ENCODE measurements around the gene RIMS4. TPM values are rescaled to one million over a fixed set of nuclear protein-coding genes. Genes with fewer than 3 reads are reported as not detected.

The RIMS4 gene
- total RNA-seq, 1 donor from 2014 or later: 6.4 TPM

DNA sequence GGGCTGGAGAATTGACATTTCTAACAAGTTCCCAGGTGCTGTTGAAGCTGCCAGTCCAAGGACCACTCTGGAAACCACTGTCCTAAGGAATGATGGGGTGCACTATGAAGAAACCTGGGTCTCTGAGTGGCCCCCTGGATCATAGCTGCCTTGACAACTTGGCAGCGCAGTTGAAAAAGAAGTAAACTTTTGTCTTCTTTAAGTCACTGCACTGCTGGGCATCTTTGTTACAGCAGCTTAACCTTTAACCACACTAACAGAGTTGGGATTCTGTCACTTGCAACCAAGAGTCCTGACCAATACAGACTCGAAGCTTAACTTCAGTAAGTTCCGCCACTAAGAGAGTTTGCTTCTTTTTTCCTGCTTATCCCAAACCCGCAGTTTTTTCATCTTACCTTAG lies 73.2 kb downstream of the RIMS4 start:
- no peaks in the 10 kb centered on the region for H3K9me3 ChIP-seq
- H3K4me3 ChIP-seq: no peak overlapping the region
- no peaks in the 10 kb centered on the region for H3K36me3 ChIP-seq
- intact Hi-C loops (cut with DNase I): no loop called here
- no peak overlapping the region for H3K27ac ChIP-seq
- no peaks in the 10 kb centered on the region for H3K4me1 ChIP-seq
- H3K27me3 ChIP-seq: no peaks in the 10 kb centered on the region
- TF ChIP-seq, protein P1, sequence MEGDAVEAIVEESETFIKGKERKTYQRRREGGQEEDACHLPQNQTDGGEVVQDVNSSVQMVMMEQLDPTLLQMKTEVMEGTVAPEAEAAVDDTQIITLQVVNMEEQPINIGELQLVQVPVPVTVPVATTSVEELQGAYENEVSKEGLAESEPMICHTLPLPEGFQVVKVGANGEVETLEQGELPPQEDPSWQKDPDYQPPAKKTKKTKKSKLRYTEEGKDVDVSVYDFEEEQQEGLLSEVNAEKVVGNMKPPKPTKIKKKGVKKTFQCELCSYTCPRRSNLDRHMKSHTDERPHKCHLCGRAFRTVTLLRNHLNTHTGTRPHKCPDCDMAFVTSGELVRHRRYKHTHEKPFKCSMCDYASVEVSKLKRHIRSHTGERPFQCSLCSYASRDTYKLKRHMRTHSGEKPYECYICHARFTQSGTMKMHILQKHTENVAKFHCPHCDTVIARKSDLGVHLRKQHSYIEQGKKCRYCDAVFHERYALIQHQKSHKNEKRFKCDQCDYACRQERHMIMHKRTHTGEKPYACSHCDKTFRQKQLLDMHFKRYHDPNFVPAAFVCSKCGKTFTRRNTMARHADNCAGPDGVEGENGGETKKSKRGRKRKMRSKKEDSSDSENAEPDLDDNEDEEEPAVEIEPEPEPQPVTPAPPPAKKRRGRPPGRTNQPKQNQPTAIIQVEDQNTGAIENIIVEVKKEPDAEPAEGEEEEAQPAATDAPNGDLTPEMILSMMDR (IDR thresholded peaks at IDR 0.05): no peak
- TF ChIP-seq POLR2AphosphoS5 (IDR thresholded peaks at IDR 0.05; ENCODE audit: insufficient read depth in 1 of 2, low read depth in 1 of 2) (no peak), POLR2A (IDR thresholded peaks at IDR 0.05) (no peak)
- no peak for DNase-seq (ENCODE audit: extremely low spot score in 2 of 2)

DNA sequence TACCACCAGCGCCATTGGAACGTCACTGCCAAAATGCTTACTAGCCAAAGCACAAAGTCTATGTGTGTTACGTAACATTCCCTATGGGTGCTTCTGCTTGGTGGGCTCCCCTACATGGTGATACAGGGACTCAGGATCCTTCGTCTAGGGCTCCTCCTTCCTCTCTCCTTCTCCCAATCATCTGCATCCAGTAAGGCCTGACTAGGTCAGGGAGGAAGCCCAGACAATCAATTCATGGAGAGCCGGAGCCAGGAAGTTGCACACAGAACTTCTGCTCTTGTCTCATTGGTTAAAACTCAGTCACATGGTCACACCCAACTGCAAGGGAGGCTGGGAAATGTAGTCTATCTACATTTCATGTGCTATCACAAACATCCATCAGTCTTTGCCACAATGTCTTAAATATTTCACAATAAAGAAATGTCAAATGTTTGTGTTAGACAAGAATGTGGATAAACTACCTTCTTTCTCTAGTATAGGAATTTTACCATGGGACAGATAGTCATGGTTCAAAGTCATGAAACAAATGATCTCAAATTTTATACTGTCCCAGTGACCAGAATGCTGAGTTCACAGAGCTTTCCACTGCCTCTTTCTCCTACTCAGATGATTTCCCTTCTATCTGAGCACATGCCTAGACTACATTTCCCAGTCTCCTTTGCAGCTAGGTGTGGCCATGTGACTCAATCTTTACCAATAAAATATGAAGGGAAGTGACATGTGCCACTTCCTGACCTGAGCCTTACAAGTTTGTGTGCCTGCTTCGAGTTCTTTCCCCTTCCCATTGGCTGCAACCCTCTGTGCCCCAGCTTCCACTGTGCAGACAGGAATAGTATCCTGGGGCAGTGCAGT lies 74.0 kb downstream of the RIMS4 start:
- H3K4me3 ChIP-seq: no peak overlapping the region
- no peaks in the 10 kb centered on the region for H3K4me1 ChIP-seq
- intact Hi-C loops (cut with DNase I): no loop called here
- no peak for DNase-seq (ENCODE audit: extremely low spot score in 2 of 2)
- H3K27me3 ChIP-seq: no peaks in the 10 kb centered on the region
- H3K36me3 ChIP-seq: no peaks in the 10 kb centered on the region
- H3K27ac ChIP-seq: no peak overlapping the region
- no peaks in the 10 kb centered on the region for H3K9me3 ChIP-seq
- peak in 1 of 2 donors; percentile 71 for TF ChIP-seq POLR2AphosphoS5 (IDR thresholded peaks at IDR 0.05; ENCODE audit: insufficient read depth in 1 of 2, low read depth in 1 of 2)
- no peak for TF ChIP-seq POLR2A (IDR thresholded peaks at IDR 0.05)

DNA sequence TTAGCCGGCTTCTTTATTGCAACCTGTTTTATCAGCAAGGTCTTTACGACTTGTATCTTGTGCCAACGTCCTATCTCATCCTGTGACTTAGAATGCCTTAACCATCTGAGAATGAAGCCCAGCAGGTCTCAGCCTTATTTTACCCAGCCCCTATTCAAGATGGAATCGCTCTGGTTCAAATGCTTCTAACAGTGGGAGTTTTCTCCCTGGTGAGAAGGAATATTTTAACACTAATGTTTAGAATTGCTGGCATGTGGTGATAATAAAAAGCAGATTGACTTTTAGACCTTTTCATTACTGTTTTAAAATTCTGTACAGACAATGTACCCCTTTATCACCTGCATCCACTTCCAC lies 74.6 kb downstream of the RIMS4 start:
- Histone ChIP-seq H3K9me3 (no peaks in the 10 kb centered on the region), H3K27me3 (no peaks in the 10 kb centered on the region), H3K27ac (no peak overlapping the region), H3K4me1 (no peaks in the 10 kb centered on the region), H3K4me3 (no peak overlapping the region), H3K36me3 (no peaks in the 10 kb centered on the region)
- DNase-seq (ENCODE audit: extremely low spot score in 2 of 2): no peak
- intact Hi-C loops (cut with DNase I): loop anchor here (2.0 kb wide), 1 partner anchor 51 kb away; no protein-coding TSS in a partner anchor
- TF ChIP-seq, protein P1 (IDR thresholded peaks at IDR 0.05): no peak
- TF ChIP-seq POLR2A (IDR thresholded peaks at IDR 0.05) (no peak), POLR2AphosphoS5 (IDR thresholded peaks at IDR 0.05; ENCODE audit: insufficient read depth in 1 of 2, low read depth in 1 of 2) (no peak)

DNA sequence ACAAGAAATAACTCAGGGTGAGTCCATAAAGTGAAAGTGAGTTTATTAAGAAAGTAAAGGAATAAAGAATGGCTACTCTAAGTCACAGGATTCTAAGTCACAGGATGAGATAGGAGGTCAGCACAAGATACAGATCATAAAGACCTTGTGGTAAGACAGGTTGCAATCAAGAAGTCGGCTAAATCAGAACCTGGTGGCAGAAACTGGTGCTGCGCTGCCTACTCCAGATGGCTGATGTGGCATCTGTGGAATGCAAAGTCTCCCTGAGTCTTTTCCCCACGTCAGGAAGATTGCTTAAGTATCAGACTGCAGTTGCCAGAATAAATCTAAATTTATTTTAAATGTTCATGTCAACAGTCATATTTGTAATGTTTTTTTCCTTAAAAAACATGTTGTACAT lies 75.4 kb downstream of the RIMS4 start:
- no peak overlapping the region for H3K27ac ChIP-seq

DNA sequence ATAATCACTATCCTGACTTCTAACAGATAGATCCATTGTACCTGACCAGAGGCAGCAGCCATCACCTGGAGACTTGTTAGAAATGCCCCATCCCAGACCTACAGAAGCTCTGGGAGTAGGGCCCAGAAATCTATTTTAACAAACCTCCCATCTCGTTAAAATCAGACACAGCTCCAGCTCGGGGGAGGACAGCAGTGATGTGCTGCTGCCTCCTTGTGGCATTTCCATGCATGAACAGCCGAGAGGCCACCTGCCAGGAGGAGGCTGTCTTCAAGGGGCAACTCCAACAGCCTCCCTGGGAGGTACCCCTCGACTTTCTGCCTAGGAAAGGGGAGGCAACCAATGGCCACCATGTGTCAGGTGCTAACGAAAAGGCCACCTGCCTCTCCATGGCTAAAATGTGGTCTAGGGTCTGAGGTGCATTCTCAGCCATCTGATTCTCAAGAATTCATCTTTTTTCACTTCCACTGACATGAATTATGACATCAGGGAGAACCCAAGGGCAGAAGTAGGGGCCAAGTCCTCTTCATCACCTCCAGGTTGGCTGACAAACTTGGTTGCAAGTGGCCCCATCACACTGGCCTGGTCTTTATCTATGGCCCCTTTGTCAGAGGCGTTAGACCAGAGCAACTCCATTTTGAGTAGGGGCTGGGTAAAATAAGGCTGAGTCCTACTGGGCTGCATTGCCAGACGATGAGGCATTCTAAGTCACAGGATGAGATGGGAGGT lies 76.8 kb downstream of the RIMS4 start:
- Histone ChIP-seq H3K9me3 (no peaks in the 10 kb centered on the region), H3K27ac (peak overlapping the region; percentile 54), H3K4me1 (peaks cover 18% of the 10 kb centered on the region), H3K27me3 (no peaks in the 10 kb centered on the region), H3K36me3 (no peaks in the 10 kb centered on the region), H3K4me3 (no peak overlapping the region)
- no peak for DNase-seq (ENCODE audit: extremely low spot score in 2 of 2)
- intact Hi-C loops (cut with DNase I): loop anchor here (2.0 kb wide), 1 partner anchor 49 kb away; no protein-coding TSS in a partner anchor
- TF ChIP-seq, protein P1 (IDR thresholded peaks at IDR 0.05): peak; percentile 79 to 97 (median 86)
- TF ChIP-seq POLR2A (IDR thresholded peaks at IDR 0.05): no peak
- peak in 1 of 2 donors; percentile 64 for TF ChIP-seq POLR2AphosphoS5 (IDR thresholded peaks at IDR 0.05; ENCODE audit: insufficient read depth in 1 of 2, low read depth in 1 of 2)

More for the DNA sequence above, 75.4 kb downstream of the RIMS4 start:
- Histone ChIP-seq H3K27me3 (no peaks in the 10 kb centered on the region), H3K36me3 (no peaks in the 10 kb centered on the region), H3K4me1 (peaks cover 6% of the 10 kb centered on the region), H3K9me3 (no peaks in the 10 kb centered on the region), H3K4me3 (no peak overlapping the region)
- intact Hi-C loops (cut with DNase I): loop anchor here (2.0 kb wide), 1 partner anchor 50 kb away; no protein-coding TSS in a partner anchor
- no peak for DNase-seq (ENCODE audit: extremely low spot score in 2 of 2)
- TF ChIP-seq, protein P1 (IDR thresholded peaks at IDR 0.05): no peak
- TF ChIP-seq POLR2A (IDR thresholded peaks at IDR 0.05): no peak
- no peak for TF ChIP-seq POLR2AphosphoS5 (IDR thresholded peaks at IDR 0.05; ENCODE audit: insufficient read depth in 1 of 2, low read depth in 1 of 2)
